Endometrium (tissue), 2 donors: ENCODE measurements around the gene TRIM47.

Experiments
- FAIRE-seq: peaks from 2 replicates; lab custom pipeline; 2012; peaks lifted over from hg19 to GRCh38; lab: Jason Lieb, UNC
- donor health status: control.
- donor health status: control.

The TRIM47 gene

DNA sequence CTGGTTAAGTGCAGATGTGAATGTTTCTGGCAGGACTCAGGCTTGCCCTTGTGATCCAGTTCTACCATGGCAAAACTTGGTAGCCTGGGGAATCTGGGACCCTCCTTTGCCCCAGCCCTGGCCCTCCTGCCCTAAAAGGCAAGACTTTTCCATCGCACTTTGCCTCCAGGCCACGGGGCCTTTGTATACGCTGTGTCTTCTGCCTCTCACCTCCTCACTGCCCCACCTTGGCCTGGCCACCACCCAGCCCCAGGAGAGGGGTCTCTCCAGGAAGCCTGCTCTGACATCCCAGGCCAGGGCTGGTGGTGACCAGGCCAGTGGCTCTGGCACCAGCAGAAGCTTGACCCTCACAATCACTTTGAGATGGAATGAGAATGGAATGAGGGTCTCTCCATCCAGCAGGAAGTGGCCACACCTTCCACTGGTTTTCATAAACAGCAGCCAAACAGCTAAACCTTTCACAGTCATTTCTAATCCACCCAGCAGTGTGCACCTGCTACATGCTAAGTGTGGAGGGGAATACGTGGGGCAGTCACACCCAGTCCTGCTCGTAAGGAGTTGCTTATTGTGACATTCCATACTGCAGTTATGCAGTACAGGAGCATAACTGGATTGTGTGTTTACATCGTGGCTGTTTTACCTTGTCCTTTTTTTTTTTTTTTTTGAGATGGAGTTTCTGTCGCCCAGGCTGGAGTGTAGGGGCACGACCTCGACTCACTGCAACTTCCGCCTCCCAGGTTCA is 27.9 kb upstream of the TRIM47 start:
- FAIRE-seq, result no peak

DNA sequence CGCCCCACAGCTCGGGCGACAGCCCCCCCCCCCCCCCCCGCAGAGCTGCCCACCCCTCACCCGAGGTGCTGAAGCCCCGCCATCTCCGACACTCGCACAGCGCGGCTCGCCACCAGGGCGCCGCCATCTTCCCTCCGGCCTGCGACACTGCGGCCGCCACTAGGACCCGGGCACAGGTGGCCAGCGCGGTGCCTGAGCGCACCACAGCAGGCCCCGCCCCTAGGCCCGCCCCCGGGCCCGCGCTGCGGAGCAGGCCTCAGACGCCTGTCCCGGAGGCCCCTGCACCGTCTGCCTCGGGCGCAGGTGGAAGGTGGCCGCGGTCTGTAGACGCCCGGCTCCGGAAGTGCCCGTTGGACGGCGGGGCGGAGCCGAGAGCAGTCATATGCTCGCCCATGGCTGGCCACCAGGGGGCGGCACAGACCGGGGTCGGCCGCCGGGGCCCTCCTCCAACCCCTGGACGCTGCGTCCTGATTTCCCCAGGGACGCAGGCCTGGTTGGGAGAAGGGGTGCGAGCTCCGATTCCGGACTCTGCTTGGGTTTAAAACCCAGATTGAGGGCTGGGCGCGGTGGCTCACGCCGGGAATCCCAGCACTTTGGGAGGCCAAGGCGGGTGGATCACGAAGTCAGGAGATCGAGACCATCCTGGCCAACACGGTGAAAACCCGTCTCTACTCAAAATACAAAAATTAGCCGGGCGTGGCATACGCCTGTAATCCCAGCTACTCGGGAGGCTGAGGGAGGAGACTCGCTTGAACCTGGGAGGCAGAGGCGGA is 26.6 kb upstream of the TRIM47 start, which contains the start of gene MRPL38:
Gene MRPL38, minus strand, starts transcription at position 136 of the 773 bp plus-strand sequence. Its CDS starts 9 bp downstream, at position 127.
- FAIRE-seq, result no peak

DNA sequence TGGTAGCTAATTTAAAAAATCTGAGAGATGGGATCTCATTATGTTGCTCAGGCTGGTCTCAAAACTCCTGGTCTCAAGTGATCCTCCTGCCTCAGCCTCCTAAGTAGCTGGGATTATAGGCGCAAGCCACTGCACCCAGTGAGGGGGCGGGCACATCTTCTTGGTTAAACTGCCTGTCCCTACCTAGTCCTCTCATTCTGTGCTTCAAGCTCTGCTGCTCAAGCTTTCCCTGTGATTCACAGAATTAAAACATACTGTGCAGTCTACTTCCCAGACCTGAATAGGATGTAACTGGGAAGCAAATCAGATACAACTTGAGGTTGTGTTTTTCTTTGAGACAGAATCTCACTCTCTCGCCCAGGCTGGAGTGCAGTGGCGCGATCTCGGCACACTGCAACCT is 24.0 kb upstream of the TRIM47 start:
- no peak for FAIRE-seq

GRCh38 chr17:75901727-75902126 is 23.3 kb upstream of the TRIM47 start:
- FAIRE-seq, result no peak

GRCh38 chr17:75900691-75901533 is 22.5 kb upstream of the TRIM47 start:
- FAIRE-seq, result no peak

GRCh38 chr17:75899767-75900468 is 21.5 kb upstream of the TRIM47 start:
- FAIRE-seq, result no peak

DNA sequence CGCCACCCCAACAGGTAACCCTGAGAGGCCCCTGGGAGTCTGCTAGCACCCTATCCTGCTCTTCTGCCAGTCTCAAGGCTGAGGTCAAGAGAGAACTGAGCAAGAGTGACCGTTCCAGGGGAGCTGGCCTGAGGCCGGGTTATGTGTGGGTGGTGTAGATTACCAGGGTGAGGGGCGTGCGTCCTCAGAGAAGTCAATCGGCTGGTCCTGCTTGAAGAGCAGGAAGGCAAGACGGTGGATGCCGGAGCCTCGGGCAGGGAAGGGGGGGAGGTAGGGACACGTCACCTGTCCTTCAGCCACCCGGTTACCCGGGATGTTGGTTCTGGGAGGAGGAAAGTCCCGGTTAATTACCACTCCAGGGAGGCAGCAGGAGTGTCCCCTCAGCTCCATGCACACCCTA is 21.0 kb upstream of the TRIM47 start:
- FAIRE-seq, result no peak

DNA sequence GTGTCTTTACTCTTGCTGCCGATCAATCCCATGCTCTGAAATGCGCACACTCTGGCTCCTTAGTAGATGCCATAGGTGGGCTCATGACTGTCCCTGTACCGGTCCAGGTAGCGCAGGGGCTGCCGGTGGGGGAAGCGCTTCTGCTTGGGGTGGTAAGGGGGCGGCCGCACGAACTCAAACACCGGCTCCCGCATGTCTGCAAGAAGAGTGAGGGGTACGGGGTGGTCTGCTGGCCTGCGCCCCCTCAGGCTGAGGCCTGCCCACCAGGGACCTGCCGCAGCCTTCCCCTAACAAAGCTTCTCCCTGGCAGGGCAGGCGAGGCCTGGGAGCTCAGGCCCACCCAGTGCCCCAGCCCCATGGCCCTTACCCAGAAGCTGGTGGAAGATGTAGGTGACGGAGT is 20.4 kb upstream of the TRIM47 start:
- FAIRE-seq, result no peak

DNA sequence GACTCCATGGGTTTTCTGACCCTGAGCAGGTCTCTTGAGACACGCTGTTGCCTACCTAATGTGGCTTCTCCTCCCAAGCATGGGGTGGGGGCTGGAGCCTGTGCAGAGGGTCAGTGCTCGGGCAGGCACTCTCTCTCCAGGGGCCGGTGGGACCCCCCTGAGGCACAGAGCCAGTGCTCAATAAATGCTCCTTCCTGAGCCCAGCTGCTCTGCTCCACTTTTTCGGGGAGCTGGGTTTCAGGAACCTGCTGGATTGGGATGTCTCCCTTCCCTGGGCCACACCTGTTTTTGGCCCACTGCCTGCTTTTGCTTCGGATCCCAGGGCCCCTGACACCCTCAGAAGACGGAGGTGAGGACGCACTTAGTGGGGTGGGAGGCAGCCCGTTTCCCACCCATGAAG is 19.7 kb upstream of the TRIM47 start:
- no peak for FAIRE-seq

- no peak for FAIRE-seq
Measured at GRCh38 chr17:75897160-75898019, 19.0 kb upstream of the TRIM47 start.

DNA sequence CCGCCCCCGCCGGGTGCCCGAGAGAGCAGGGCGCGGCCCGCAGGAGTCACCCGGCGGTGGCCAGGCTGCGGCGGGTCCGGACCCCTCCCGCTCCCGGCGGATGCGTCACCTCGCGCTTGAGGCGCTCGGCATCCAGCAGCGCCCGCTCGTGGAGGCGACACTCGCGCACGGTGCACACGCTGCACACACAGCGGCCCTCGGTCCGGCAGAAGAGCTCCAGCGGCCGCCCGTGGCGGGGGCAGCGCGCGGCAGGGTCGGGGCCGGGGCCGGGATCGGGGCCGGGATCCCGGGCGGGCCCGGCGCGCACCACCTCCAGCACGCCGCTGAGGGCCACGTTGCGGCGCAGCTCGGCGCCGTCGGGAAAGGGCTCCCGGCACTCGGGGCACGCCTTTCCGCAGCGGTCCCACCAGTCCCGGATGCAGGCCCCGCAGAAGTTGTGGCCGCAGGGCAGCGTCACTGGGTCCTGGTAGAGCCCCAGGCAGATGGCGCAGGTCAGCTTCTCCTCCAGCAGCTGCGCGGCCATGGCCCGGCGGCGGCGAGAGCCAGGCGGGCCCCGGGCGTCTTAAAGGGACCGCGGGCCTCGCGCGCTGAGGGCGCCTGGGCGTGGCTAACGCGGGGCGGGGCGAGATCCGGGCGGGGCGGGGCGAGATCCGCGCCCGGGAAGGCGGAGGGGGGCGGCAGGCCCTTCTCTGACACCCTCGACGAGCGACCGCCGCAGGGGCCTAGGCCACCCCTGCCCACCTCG is 18.2 kb upstream of the TRIM47 start, which contains the start of gene TRIM65:
Gene TRIM65, minus strand, starts transcription at position 537 of the 745 bp plus-strand sequence. Its CDS starts 14 bp downstream, at position 523.
- FAIRE-seq, result no peak

DNA sequence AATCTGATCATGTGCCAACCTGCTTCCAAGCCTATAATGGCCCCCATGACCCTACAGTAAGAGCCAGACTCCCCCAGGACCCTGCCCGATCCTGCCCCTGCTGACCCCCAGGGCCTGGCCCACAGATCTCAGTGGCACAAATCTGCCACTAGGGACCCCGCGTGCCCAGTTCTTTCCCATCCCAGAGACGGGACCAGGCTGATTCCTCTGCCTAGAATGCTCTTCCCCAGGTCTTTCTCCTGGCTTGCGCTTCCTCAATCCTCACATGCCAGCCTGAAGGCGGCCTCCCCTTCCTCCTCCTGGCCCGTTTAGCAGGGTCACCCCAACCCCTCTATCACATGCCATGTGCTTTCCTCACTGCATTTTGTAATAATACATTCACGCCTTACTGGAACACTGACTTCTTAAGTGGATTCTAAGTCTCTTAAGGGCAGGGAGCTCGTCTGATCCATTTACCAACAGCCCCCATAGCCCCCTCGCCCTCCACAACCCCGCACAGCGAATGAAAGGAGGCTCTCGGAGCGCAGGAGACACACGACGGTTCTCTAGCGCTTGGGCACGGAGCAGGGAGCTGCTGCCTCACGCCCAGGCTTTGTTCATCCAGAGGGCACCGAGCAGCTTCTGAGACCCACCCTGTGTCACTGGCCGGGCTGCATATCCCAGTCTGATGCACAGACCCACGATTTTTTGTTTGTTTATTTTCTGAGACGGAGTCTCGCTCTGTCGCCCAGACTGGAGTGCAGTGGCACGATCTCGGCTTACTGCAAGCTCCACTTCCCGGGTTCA is 17.2 kb upstream of the TRIM47 start:
- no peak for FAIRE-seq

DNA sequence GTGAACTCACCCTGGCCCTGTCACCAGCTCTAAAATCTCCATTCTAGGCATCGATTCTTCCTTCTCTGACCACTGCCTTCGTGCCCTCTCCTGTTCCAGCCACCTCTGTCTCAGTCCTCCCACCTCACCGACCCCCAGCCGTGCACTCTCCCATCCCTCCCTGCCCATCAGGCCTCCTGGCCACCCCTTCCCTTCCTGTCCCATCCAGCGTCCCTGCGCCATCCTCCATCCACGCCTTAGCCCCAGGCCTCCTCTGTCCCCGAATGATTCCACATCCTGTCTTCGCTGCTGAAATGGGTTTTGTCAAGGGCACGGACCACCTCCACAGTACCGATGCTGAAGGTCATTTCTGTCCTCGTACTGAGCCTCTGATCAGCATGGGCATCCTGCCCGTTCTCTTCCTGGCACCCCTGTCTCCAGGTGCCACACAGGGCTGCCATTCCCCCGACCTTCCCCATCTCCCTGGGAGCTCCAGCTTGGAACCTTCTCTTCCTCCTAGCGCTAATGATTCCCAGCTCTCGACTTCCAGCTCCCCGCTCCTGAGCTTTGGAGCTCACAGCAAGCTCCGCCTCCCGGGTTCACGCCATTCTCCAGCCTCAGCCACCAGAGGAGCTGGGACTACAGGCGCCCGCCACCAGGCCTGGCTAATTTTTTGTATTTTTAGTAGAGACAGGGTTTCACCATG is 15.8 kb upstream of the TRIM47 start:
- FAIRE-seq, result no peak

DNA sequence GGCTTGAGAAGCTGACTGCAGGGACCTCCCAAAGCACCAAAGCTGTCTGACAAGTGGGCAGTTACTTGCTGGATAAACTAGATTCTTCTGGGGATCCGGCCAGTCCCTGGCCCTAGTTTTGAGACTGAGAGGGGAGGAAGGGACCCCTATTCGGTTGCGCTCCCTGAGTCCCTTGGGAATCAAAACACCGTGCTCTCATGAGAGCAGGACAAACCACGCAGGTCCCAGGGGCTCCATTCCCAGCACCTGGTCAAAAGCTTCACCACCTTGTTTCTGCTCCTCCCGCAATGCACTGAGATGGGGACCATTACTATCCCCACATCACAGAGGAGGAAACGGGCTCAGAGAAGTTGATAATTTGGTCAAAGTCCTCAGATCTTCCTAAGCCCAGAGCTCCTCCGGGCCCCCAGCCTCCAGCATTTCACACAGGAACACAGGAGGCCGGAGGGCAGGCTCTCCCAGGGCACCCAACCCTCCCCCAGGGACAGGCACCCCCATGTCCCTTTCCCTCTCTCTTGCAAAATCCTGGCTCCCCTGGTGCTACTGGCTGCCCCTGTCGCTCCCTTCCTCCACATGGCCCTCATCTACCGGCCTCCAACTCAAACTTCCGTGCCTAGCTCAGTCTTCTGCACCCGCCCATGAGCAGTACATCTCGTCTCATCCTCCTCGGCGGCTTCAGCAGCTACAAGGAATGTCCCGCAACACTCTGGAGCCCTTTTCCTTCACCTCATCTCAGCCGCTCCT is 15.1 kb upstream of the TRIM47 start:
- no peak for FAIRE-seq

DNA sequence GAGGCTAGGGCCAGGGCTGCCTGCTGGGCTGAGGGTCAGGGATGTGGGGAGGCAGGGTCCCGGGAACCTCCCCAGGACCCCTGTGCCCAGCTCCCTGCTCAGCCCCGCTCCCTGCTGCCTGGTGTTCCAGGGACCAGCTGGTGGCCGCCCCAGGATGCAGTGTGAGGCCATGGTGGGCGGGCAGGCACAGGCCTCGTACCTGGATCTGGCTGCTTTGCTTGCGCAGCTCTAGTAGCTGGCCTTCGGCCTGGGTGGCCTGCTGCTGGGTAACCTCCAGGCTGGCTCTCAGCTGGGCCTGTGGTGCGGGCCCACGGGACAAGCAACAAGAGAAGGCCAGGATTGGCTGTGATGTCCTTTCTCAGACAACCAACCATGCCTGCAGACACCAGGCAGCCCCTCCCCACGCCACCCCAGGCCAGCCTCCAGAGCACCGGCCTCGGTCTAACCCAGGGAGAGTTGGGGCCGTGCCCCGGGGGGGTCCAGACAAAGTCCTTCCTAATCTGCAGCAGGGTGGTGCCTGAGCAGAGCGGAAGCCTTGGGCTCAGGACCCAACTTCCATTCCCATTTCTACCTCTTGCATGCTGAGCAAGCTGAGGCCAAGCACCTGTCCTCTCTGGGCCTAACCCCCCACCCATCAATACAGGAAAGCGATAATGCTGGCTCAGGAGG is 14.3 kb upstream of the TRIM47 start:
- no peak for FAIRE-seq

GRCh38 chr17:75891605-75892555 is 13.5 kb upstream of the TRIM47 start:
- FAIRE-seq, result no peak
